NCI-H1436 treated with DMSO at 0.1 percent for 48 hours (cell line): Measurements from ENCODE around the gene COL1A1.

Experiments
- DNase-seq: peaks from one replicate; lab custom pipeline; 2025; lab: John Stamatoyannopoulos, UW

COL1A1 gene

GRCh38 chr17:50154604-50155003 is 46.8 kb downstream of the COL1A1 start:
- no peak for DNase-seq

- DNase-seq, result no peak
Measured at GRCh38 chr17:50153650-50154575, 47.5 kb downstream of the COL1A1 start.

- DNase-seq, result no peak
Measured at GRCh38 chr17:50152736-50153135, 48.7 kb downstream of the COL1A1 start.

- DNase-seq, result peak; percentile 59
Measured at GRCh38 chr17:50151937-50152547, 49.4 kb downstream of the COL1A1 start.

DNA sequence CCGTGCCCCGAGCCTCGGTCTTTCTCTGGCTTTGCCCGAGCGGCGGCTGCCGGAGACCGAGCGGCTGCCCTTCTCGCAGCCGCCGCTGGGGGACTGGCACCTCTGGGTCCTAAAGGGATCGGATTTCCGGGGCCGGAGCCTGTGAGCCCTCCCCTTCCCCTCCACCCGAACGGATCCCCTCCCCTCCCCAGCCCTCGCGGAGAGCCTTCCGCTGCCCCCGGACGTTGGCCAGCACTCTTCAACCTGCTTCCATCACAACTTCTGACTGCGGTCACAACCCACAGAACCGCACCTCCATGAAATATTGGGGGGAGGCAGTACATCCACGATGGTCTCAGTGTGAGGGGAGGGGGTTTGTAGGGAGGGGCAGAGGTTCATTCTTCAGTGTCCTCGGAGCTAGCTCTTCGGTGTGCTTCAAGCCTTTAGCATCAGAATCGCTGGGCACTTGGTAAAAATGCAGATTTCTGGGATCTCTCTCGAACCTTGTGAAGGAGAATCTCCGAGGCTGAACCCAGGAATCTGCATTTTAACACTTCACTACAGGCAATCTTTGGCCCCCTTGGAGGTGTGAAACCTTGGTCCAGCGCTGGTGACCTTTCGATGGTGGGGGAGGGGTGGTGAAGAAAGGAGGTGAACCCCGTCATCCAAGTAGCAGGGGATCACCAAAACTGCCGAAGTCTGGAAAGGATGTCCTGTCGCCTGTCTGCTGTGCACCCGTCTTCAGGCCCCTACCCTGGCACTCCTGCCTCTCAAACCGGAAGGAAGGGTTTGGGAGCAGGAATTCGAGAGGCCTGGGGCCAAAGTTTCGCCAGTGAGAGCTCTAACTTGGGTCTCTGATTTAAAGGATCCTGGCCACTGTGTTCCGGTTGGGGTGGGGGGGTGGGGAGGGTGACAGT is 50.1 kb downstream of the COL1A1 start:
- DNase-seq, result peak; percentile 43

GRCh38 chr17:50150354-50151040 is 50.9 kb downstream of the COL1A1 start, which contains the start of gene PPP1R9B:
Gene PPP1R9B, minus strand, starts transcription at chr17:50150677. Its CDS starts 164 bp downstream, at chr17:50150513.
- no peak for DNase-seq

DNA sequence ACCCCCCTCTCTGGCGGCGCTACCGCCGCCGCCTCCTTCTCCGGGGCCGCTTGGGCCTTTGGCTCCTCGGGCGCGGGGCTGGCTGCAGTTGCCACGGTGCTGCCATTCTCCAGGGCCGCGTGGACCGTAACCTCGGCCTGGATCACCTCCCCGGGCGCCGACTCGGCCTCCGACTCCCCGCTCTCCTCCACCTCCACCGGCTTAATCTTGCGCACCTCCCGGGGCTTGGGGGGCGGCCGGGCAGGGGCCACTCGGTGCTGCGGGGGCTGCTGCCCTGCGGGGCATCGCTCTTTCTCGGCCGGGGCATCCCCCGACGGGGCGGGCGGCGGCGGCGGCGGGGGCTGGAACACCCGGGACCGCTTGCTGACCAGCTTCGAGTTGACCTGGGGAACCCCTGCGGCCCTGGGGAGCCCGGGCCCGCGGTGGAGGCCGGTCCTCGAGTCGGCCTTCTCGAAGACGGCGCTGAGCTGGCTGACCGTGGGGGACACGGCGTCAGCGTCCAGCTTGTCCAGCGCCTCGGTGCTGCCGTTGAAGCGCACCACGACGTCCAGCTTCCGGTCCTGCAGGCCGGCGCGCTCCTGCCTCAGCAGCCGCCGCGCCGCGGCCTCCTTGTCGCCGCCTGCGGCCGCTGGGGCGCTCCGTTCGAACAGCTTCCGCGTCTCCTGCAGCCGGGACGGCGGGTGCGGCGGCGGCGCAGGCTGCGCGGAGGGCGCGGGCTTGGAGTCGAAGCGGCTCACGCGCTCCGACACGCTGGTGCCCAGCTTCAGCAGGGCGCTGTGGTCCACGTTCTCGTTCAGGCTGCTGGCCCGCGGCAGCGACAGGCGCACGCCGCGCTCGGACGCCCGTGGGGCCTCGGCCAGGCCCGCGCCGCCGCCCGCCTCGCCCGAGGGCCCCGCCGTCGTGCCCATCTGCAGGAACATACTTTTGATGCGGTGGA is 51.7 kb downstream of the COL1A1 start:
- no peak for DNase-seq

DNA sequence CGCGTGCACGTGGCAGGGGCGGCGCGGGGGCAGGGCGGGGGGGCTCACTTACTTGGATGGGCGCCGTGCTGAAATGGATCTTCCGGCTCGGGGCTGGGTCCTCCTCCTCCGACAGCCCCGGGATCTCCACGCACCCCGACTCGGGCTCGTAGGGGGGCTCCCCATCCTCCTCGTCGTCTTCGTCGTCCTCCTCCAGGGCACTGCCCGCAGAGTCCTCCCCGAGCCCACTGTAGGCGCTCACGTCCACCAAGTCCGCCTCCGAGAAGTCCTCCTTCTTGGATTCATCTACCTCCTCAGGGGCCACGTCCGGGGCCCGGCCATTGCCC is 52.4 kb downstream of the COL1A1 start:
- DNase-seq, result no peak

DNA sequence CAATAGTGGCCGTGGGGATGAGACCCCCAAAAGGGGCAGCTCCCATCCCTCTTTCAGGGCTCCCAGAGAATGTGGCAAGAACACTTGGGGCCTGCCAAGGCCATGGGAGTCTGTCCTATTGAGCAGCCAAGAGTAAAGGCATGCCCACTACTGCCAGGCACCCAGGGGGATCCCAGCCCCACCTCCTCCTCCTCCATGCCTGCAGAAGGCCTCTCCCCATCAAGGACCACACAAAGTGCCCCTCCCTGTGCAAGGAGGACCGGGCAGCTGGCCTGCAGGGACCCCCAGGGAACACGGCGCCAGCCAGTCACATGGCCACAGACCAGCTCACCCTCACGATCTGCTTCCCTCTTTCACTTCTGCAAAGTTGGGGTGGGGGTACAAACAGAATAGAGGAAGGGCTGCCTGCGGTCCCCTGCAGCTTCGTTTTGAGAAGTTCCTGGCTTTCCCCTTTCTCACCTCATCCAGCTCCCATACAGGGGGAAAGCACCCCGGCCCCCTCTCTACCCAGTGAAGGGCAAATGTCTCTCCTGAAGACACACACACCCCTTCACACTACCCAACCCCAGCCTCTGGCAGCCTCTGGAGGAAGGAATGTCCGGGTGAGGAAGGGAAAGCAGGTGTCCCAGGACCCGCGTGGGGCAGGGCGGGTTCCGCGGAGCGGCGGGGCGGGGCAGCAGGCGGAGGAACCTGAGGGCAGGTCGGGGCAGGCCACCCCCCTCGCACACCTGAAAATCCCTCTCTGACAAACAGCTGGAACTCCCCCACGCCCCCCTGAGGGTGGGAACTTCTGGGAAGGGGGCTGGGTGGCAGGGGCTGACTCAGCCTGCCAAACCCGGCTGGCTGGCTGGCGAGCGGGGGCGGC is 53.0 kb downstream of the COL1A1 start:
- DNase-seq, result no peak

- DNase-seq, result no peak
Measured at GRCh38 chr17:50147841-50148225, 53.6 kb downstream of the COL1A1 start.

GRCh38 chr17:50146927-50147665 is 54.3 kb downstream of the COL1A1 start:
- no peak for DNase-seq

- no peak for DNase-seq
Measured at GRCh38 chr17:50146230-50146926, 55.1 kb downstream of the COL1A1 start.

GRCh38 chr17:50145532-50146229 is 55.8 kb downstream of the COL1A1 start:
- DNase-seq, result no peak

DNA sequence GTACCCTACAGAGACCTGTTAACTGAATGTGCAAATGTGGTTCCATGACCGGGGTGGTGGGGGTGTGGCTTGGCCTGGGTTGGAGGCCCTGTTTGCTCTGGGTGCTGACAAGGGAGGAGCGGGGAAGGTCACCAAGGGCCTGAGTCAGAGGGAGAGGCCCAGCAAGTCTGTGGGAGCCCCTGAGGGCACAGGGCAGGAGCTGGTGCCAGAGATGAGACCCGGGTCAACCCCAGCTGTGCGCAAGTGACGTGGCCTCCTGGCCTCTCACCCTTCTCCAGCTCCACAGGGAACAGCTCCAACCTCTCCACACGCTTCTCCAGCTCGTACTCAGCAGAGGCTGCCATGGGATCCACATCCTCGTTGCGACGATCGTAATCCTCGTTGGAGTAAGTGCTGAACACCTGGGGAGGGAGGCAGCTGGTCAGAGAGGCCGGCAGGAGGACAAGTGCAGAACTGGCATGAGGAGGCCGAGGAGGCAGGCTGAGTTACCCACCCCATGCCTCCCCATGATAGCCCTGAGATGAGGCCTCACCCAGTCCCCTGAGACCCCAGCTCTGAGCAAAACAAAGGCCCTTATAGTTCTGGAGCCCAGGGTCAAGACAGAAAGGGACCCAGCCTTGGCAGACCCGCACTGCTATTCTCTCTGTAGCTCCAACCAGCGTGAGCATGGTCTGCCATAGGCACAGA is 56.4 kb downstream of the COL1A1 start:
- no peak for DNase-seq

DNA sequence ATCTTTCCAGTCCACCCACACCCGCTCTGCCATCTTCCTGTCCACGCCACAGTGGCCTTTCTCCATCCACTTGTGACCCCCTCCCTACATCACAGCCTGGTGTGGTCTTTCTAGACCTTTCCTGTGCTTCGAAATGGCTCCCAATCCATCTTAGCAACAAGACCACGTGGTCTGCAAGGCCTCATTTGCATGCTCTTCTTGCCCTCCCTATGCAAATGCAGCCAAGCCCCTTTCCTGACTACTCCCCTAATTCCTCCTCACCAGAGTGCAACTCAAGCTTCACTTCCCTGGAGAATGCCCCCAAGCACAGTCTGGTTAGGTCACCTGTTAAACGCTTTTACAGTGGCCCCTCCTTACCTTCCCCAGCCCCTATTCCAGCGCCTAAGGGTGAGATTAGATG is 57.1 kb downstream of the COL1A1 start:
- DNase-seq, result no peak

DNA sequence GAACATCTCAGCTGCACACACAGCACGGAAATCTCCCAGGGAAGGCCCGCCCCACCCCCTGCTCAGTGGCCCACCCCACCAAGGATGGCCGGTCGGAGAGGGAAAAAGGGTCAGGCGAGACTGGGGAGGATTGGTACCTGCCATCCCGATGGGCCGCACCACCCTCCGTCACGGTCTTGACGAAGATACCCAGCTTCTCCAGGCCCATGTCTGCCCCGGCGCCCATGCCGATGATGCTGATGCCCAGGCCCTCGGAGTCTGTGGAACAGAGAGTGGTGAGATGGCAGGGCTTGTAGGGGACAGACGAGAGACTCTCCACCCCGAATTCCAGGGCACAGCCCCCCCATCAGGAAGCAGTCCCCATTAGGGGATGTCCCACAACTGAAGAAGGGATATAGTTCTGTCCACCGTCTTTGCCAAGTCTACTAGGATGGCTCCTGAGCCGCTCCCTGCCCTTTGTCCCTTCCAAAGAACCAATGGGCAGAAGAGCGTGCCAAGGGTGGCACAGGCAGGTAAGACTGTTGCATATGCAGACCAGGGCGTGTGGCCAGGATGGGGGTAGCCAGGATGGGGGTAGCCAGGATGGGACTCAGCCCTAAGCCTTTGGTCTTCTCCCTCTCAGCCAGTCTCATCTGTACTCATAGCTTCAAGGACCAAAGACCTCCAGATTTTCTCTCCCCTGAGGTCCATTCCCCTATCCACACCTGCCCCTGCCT is 57.8 kb downstream of the COL1A1 start:
- DNase-seq, result no peak

DNA sequence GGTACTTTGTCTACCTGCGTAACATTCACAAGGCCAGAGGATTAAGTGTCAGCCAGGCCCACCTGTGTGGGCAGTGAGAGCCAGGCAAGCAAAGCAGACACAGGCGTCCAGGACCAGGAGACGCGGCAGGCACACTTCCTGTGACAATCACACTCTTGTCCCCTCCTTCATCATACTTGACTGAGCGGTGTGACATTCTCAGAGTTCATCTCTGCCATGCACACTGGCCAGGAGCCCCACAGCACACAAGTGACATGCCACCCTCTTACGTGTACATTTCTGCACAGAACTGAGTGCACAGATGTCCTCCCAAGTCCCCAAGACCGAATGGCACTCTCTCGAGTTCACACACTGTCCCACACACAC is 59.7 kb downstream of the COL1A1 start:
- DNase-seq, result no peak
